Stimulated activated CD4-positive, alpha-beta T cell treated with anti-CD3 and anti-CD28 coated beads, Interleukin-2, amount 100 ng/mL, for 4 hours (primary cell): Measurements from ENCODE around the gene CEACAM21.
"Not testable (repeated sequence)": the region's sequence is repeated elsewhere in the genome, so short reads cannot be mapped to it uniquely, and the experiment has no call there.

Source experiments
- DNase-seq: peaks from one replicate; pipeline ENCODE4 v3.0.0-alpha.2; 2020; ENCODE audit warnings: low read depth

CEACAM21 gene

DNA sequence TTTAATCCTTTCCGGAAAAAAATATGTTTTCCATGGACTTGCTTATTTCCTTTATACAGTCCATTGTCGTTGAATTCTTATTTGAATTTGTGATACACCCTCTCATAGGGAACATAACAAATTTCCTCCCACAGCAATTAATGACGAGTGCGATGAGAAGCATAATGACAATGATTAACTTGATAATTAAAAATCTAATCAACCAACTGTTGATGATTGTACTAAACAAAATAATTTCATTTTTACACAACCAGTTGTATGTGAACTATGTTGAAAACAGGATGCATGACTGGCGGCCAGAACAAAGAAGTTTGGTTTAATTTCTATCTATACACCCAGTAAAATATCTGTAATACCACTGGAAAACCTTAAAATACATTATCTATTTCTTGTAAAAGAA is 26.1 kb upstream of the CEACAM21 start:
- DNase-seq: no peak

DNA sequence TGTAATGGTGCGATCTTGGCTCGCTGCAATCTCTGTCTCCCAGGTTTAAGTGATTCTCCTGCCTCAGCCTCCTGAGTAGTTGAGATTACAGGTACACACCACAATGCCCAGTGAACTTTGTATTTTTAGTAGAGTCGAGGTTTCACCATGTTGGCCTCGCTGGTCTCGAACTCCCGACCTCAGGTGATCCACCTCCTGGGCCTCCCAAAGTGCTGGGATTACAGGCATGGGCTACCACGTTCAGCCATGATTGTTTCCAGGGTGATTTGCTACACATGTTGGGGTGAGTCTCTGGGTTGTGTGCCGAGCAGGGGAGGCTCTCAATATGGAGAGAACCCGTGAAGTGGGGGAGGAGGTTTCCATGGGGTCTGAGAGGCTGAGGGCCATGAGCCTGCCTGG is 24.8 kb upstream of the CEACAM21 start:
- DNase-seq: no peak

DNA sequence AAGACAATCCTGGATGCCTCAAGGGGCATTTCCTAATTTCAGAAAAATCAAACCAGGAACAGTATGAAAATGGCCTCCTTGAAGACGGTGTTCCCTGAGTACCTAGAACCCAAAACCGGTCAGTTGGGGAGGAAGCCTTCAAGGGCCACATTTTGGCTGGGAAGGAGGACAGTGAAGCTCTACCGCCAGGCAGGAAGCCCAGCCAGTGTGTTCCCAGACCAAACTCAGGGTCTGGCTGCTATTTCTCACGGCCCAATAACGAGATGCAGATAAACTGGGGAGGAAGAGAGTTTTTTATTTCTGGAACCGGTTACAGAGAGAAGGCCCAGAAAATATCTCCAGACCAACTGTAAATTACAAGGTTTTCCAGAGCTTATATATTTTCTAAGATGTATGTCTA is 24.3 kb upstream of the CEACAM21 start:
- DNase-seq: no peak

- no peak for DNase-seq
Measured at GRCh38 chr19:41552558-41552957, 23.4 kb upstream of the CEACAM21 start.

DNA sequence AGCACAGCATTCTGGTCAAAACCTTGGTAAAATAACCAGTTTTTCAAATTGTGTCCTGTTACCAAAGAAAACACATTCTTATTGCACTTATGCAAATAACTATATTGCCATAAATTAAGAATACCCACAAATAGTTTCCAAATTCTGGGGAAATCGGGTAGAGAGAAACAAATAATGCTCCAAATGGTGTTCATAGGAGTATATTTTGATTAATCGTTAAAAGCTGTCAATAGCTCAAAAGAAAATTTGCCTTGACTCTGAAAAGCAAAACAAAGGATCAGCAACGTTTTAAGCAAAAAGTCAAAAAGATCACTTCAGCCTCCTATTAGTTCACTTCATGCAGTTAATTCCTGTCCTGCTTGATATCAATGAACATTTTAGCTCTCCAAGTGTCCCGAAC is 22.2 kb upstream of the CEACAM21 start:
- DNase-seq: no peak

DNA sequence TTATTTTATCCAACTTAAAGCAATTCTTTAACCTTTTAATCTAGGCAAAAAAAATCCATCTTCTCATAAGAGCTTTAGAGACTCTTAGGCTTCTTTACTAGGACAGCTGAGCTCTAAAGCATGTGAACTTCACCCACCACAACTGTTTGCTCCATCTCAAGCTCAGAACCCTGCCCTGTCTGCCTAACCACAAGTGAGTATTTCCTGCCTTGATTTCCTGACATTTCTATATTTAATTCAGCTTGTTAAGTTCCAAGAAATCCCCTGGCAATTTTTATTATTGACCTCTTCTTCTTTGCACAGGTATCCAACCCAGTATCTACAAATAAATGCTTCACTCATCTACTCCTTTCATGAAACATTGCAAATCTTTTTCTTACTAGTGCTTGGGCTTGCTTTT is 21.1 kb upstream of the CEACAM21 start:
- no peak for DNase-seq

GRCh38 chr19:41555748-41556147 is 20.2 kb upstream of the CEACAM21 start:
- DNase-seq: no peak

DNA sequence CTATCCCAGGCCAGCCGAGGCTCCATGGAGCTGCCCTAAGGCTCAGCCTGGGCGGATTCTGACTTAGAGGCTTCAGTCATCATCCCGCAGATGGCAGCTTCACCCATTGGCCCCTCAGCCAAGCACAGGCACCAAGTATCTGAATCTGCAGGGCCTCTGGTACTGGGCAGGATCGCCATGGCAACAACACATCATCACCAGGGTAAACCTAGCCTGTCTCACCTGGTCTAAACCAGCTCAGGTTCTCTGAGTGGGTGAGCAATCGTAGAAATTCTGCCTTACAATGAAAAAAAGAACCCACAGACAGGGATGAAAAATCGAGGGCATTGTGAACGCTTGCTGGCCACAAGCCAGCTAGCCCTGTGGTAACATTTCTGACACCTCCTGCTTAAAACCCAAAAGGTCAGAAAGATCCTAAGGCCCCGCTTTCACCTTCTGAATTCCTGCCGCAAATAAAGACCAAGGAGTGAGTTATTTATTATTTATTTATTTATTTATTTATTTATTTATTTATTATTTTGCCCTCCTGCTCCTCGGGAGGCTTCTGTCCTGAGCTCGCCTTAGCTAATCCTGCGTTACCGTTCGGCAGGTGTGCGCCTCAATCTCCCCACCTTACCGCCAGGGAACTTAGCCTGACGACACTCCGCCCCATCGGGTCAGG is 12.0 kb upstream of the CEACAM21 start:
- no peak for DNase-seq

- no peak for DNase-seq
Measured at GRCh38 chr19:41564515-41565378, 11.2 kb upstream of the CEACAM21 start.

DNA sequence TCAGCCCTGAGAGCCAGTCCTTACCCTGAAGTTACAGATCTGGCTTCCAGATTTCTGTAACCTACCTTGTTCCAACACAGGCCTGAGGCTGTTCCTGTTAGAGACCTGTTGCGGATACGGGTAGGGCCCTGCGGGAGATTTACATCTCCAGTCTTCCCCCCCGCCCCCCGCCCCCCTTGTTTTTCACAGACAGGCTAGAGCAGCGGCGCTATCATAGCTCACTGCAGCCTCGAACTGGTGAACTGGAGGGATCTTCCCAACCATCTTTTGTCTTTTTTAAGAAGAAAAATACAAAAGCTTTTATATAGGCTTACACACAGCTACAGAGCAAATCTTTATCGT is 10.6 kb upstream of the CEACAM21 start:
- DNase-seq: no peak

GRCh38 chr19:41566001-41566400 is 10.0 kb upstream of the CEACAM21 start:
- no peak for DNase-seq

GRCh38 chr19:41569481-41570150 is 6.3 kb upstream of the CEACAM21 start:
- DNase-seq: no peak

DNA sequence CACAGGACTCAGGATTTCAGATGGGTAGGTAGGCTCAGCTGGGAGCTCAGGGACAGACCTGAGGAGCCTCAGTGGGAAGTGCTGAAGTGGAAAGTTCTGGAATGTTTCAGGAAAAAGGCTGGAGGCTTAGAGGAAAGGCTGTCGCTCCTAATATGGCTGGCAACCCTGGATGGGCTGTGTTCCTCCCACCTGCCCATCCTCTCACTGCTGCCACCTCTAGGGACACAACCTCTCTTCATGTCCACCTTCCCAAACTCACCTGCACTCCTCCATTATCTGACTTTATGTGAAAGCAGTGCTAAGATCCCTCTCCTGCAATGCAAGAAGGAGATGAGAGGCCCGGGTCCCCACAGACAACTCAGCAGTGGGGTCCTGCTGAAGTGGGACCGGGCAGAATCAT is 5.8 kb upstream of the CEACAM21 start:
- no peak for DNase-seq

DNA sequence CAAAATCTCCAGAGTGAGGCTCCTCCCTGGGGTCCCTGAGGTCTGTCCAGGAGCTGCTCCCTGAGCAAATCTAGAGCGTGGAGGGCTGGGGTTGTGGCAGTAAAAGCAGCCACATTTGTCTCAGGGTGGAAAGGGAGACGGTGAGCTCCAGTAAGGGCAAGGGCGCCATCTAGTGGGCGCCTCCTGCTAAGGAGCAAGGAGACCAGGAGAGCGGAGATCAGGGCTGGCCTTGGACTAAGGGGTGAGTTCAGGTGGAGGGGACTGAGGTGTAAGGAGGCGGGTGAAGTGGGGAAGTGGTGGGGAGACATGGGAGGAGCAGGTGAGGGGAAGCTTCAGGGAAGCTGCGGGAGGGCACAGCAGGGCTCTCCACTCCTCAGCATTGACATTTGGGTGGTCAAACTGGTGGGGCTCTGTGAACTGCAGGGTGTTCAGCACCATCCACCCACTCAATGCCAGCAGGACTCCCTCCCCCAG is 5.3 kb upstream of the CEACAM21 start:
- peak; percentile 77 for DNase-seq

- no peak for DNase-seq
Measured at GRCh38 chr19:41577144-41577830, 1.3 kb downstream of the CEACAM21 start.

- no peak for DNase-seq
Measured at GRCh38 chr19:41577833-41578232, 1.9 kb downstream of the CEACAM21 start.

GRCh38 chr19:41578886-41579285 is 2.9 kb downstream of the CEACAM21 start:
- DNase-seq: no peak

DNA sequence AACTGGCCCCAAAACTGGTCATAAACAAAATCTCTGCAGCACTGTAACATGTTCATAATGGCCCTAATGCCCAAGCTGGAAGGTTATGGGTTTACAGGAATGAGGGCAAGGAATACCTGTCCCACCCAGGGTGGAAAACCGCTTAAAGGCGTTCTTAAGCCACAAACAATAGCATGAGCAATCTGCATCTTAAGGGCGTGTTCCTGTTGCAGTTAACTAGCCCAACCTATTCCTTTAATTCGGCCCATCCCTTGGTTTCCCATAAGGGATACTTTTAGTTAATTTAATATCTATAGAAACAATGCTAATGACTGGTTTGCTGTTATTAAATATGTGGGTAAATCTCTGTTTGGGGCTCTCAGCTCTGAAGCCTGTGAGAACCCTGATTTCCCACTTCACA is 5.1 kb downstream of the CEACAM21 start:
- not testable (repeated sequence) for DNase-seq

DNA sequence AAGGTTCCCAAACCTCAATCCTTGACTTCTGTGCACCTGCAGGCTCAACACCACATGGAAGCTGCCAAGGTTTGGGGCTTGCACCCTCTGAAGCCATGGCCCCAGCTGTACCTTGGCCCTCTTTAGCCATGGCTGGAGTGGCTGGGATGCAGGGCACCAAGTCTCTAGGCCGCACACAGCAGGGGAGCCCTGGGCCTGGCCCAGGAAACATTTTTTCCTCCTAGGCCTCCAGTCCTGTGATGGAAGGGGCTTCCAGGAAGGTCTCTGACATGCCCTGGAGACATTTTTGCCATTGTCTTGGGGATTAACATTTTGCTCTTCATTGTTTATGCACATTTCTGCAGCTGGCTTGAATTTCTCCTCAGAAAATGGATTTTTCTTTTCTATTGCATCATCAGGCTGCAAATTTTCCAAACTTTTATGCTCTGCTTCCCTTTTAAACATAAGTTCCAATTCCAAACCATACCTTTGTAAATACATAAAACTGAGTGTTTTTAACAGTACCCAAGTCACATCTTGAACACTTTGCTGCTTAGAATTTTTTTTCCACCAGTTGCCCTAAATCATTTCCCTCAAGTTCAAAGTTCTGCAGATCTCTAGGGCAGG is 6.7 kb downstream of the CEACAM21 start:
- DNase-seq: not testable (repeated sequence)

- DNase-seq: no peak
Measured at GRCh38 chr19:41584260-41584810, 8.4 kb downstream of the CEACAM21 start.

DNA sequence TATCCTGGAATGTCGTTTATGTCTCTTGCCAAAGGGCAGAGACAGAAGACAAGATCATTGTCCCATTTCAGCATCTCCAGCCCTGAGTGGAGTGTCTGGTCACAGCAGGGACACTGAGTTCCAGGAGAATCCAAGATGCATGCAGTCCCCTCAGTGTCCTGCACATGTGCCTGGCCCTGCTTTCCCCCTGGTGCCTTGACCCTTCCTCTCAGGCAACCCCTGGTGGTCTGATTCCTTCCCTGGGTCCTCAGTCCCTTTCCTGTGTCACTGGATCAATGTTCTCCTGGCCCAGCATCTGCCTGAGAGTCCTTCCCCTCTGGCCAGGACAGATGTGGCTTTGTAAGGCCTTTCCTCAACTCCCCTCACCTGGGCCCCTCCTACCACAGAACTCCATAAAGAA is 9.0 kb downstream of the CEACAM21 start:
- no peak for DNase-seq

DNA sequence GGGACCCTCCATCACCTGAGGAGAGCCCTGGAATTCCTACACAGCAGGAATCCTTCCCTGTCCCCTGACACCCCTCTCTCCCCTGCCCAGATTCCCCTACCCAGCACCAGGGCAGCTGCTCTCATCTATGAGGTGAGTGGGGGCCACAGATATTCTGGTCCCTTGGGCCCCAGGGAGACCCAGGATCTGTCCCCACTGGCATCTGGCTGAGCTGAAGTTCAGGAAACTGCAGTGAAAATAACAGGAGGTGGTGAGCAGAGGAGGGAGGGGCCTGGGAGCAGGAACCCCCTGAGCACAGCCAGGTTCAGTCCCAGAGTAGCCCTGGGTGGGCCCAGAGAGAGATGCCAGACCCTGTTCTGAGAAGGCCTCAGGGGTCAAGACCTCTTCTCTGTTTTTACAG is 10.1 kb downstream of the CEACAM21 start:
- no peak for DNase-seq
